K562 (cell line): ENCODE measurements around the gene ARHGAP18. TPM values are rescaled to one million over a fixed set of nuclear protein-coding genes. Genes with fewer than 3 reads are reported as not detected.

Source experiments
- ATF4 ChIP-seq: fragments of 450-650 bp; formaldehyde crosslinking; IDR thresholded peaks from 2 replicates; pipeline ENCODE4 v1.4.0; 2022; ENCODE audit warnings: mild to moderate bottlenecking, moderate library complexity
- DMBX1 ChIP-seq: fragments of 250-450 bp; sonication (Bioruptor Pico); IDR thresholded peaks from 2 replicates; pipeline ENCODE4 v1.8.0; 2022; ENCODE audit warnings: inconsistent platforms, mild to moderate bottlenecking, moderate library complexity, borderline replicate concordance
- GTF2A2 ChIP-seq: IDR thresholded peaks from 2 replicates; pipeline ENCODE4 v1.6.1; 2016; ENCODE audit warnings: mild to moderate bottlenecking, missing genetic modification characterization, missing compliant biosample characterization
- HINFP ChIP-seq: fragments of 450-650 bp; conservative IDR thresholded peaks from 2 replicates; pipeline ENCODE4 v1.6.1; 2016; ENCODE audit warnings: missing genetic modification characterization, low read depth, mild to moderate bottlenecking, control low read depth, missing compliant biosample characterization
- HMBOX1 ChIP-seq: sonication (generic); IDR thresholded peaks from 2 replicates; pipeline ENCODE4 v1.6.1; 2016
- PTRF ChIP-seq: fragments of 450-650 bp; IDR thresholded peaks from 2 replicates; pipeline ENCODE4 v1.6.1; 2016; ENCODE audit warnings: mild to moderate bottlenecking, missing genetic modification characterization, missing compliant biosample characterization
- RFX1 ChIP-seq: fragments of 450-650 bp; IDR thresholded peaks from 2 replicates; pipeline ENCODE4 v1.6.1; 2016; ENCODE audit warnings: mild to moderate bottlenecking, moderate library complexity
- SIN3B ChIP-seq: fragments of 450-650 bp; IDR thresholded peaks from 2 replicates; pipeline ENCODE4 v1.6.1; 2017; ENCODE audit warnings: low read depth, mild to moderate bottlenecking, moderate library complexity
- ZNF253 ChIP-seq: fragments of 250-450 bp; sonication (Bioruptor Pico); conservative IDR thresholded peaks from 2 replicates; pipeline ENCODE4 v1.6.1; 2021; ENCODE audit warnings: mild to moderate bottlenecking
- polyA plus RNA-seq, 8 experiments: library from polyadenylated mRNA; depleted of rRNA in 4 of 8; stranded (reverse) in 5 of 8; unstranded in 3 of 8; fragments of >200 nt; fragmentation: Nextera tagmentation in 2 of 8; fragmentation: Illumina TruSeq in 1 of 8; extraction: Ambion mirVana in 2 of 8; extraction: Trizol in 1 of 8; gene quantifications; 2 replicates each; pipeline versions ENCODE4 v1.2.1 to v1.2.3, GENCODE V29; 2011 to 2014; ENCODE audit warnings: inconsistent platforms in 1 of 8, missing spikeins in 1 of 8
- total RNA-seq, 7 experiments: library from RNA; depleted of rRNA in 6 of 7; stranded (reverse); fragments of >200 nt in 6 of 7; fragmentation: Illumina TruSeq in 2 of 7; extraction: Trizol in 2 of 7; gene quantifications; 2 replicates each; pipeline versions ENCODE4 v1.2.1 to v1.2.3, GENCODE V29; 2011 to 2021; ENCODE audit warnings: low replicate concordance in 1 of 7
- TF ChIP-seq, protein P1 (sequence below): fragments of 250-450 bp; sonication (Bioruptor Pico); IDR thresholded peaks from 2 replicates; pipeline ENCODE4 v1.8.0; 2021; ENCODE audit warnings: borderline replicate concordance, mild to moderate bottlenecking, moderate library complexity; ENCODE audit not compliant: poor library complexity, severe bottlenecking
- TF ChIP-seq, protein P2 (sequence below): fragments of 250-450 bp; sonication (Bioruptor Pico); IDR thresholded peaks from 2 replicates; pipeline ENCODE4 v1.5.1; 2021; ENCODE audit warnings: mild to moderate bottlenecking
- TF ChIP-seq, protein P3 (sequence below): fragments of 200-800 bp; sonication (Bioruptor generic); IDR thresholded peaks from 2 replicates; pipeline ENCODE4 v1.6.1; 2016; ENCODE audit warnings: missing genetic modification characterization, missing compliant biosample characterization

Gene ARHGAP18
- total and polyA plus RNA-seq, 9 of the 15 experiments (the other 6 are each of a cell fraction or from before 2014, with no cell fraction given): 13.3 to 29.7 (median 21.1) TPM

DNA sequence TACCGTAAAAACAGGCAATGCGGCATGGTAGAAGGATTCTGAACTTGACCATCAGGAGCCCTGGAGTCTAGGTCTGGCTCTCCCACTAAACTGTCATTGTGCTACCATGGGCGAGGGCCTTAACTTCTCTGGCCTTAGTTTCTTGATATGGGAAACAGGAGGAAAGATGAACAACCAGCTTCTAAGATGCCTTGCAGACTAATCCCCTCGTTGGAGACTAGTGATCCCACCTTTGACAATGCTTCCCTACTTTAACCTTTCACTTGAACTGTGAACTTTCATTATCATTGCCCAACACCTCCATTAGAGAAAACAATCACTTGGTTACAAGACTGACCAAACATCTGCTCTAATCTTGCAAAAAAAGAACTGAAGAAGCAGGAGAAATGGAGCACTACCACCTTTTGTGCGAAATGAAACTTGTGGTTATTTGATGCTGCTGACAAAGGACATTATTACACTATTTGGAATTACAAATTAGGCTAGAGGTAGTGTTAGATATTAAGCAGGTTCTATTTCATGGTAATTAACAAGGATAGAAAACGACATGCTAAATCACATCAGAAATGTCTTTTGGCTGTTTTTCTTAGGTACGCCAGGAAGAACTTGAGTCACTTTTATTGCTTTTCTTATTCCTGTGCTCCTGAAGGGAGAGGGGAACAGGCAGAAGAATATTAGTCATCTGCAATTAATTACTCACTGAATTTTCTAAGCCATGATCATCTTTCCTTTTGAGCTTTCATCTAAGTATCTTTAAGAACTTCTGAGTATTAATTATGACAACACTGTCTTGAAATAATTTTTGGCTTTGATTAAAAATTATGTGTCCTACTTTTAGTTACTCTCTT, 39.1 kb upstream of the ARHGAP18 start (continued):
- peak; percentile 9; the same call in 1 of the 2 replicates for TF ChIP-seq HINFP
- TF ChIP-seq ATF4 (CRISPR knock-in tag): no peak
- TF ChIP-seq, protein P1, sequence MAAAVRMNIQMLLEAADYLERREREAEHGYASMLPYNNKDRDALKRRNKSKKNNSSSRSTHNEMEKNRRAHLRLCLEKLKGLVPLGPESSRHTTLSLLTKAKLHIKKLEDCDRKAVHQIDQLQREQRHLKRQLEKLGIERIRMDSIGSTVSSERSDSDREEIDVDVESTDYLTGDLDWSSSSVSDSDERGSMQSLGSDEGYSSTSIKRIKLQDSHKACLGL (CRISPR knock-in tag): no peak
- TF ChIP-seq, protein P2, sequence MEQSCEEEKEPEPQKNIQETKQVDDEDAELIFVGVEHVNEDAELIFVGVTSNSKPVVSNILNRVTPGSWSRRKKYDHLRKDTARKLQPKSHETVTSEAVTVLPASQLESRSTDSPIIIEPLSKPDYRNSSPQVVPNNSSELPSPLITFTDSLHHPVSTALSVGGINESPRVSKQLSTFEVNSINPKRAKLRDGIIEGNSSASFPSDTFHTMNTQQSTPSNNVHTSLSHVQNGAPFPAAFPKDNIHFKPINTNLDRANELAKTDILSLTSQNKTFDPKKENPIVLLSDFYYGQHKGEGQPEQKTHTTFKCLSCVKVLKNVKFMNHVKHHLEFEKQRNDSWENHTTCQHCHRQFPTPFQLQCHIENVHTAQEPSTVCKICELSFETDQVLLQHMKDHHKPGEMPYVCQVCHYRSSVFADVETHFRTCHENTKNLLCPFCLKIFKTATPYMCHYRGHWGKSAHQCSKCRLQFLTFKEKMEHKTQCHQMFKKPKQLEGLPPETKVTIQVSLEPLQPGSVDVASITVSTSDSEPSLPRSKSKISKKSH (CRISPR knock-in tag): no peak
- 0 out of 2 replicates have a peak, but pooled peaks have one; percentile 73 for TF ChIP-seq GTF2A2 (tag)
- TF ChIP-seq, protein P3, sequence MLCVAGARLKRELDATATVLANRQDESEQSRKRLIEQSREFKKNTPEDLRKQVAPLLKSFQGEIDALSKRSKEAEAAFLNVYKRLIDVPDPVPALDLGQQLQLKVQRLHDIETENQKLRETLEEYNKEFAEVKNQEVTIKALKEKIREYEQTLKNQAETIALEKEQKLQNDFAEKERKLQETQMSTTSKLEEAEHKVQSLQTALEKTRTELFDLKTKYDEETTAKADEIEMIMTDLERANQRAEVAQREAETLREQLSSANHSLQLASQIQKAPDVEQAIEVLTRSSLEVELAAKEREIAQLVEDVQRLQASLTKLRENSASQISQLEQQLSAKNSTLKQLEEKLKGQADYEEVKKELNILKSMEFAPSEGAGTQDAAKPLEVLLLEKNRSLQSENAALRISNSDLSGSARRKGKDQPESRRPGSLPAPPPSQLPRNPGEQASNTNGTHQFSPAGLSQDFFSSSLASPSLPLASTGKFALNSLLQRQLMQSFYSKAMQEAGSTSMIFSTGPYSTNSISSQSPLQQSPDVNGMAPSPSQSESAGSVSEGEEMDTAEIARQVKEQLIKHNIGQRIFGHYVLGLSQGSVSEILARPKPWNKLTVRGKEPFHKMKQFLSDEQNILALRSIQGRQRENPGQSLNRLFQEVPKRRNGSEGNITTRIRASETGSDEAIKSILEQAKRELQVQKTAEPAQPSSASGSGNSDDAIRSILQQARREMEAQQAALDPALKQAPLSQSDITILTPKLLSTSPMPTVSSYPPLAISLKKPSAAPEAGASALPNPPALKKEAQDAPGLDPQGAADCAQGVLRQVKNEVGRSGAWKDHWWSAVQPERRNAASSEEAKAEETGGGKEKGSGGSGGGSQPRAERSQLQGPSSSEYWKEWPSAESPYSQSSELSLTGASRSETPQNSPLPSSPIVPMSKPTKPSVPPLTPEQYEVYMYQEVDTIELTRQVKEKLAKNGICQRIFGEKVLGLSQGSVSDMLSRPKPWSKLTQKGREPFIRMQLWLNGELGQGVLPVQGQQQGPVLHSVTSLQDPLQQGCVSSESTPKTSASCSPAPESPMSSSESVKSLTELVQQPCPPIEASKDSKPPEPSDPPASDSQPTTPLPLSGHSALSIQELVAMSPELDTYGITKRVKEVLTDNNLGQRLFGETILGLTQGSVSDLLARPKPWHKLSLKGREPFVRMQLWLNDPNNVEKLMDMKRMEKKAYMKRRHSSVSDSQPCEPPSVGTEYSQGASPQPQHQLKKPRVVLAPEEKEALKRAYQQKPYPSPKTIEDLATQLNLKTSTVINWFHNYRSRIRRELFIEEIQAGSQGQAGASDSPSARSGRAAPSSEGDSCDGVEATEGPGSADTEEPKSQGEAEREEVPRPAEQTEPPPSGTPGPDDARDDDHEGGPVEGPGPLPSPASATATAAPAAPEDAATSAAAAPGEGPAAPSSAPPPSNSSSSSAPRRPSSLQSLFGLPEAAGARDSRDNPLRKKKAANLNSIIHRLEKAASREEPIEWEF: peak; percentile 38; the same call in 1 of the 2 replicates
- TF ChIP-seq ZNF253: no peak
- TF ChIP-seq DMBX1 (CRISPR knock-in tag): peak; percentile 67
- TF ChIP-seq RFX1: 0 out of 2 replicates have a peak, but pooled peaks have one; percentile 6
- peak; percentile 49; the same call in 1 of the 2 replicates for TF ChIP-seq PTRF (tag)
- TF ChIP-seq HMBOX1: peak; percentile 74; the same call in 1 of the 2 replicates
- TF ChIP-seq SIN3B: no peak
